Stimulated activated CD8-positive, alpha-beta memory T cell treated with anti-CD3 and anti-CD28 coated beads, Interleukin-7, amount 100 ng/mL, for 24 hours (primary cell): ENCODE data around the gene MIS12.

Experiments
- DNase-seq: peaks from one replicate; pipeline ENCODE4 v3.0.0-alpha.2; 2020; ENCODE audit warnings: low read depth

Gene MIS12

GRCh38 chr17:5535436-5535835 lies 49.1 kb downstream of the MIS12 start:
- DNase-seq: no peak

GRCh38 chr17:5536866-5537650 lies 50.7 kb downstream of the MIS12 start:
- DNase-seq: no peak

- no peak for DNase-seq
Observed at GRCh38 chr17:5539286-5539685, 52.9 kb downstream of the MIS12 start.

GRCh38 chr17:5540321-5540720 lies 54.0 kb downstream of the MIS12 start:
- DNase-seq: no peak
